HEK293T (cell line): ENCODE measurements around the gene DMD.

ENCODE experiments used
- ARNT ChIP-seq: fragments of 450-650 bp; IDR thresholded peaks from 2 replicates; pipeline ENCODE4 v1.6.1; 2017; ENCODE audit warnings: mild to moderate bottlenecking
- ELF4 ChIP-seq: fragments of 450-650 bp; IDR thresholded peaks from 2 replicates; pipeline ENCODE4 v1.6.1; 2017; ENCODE audit warnings: antibody characterized with exemption

DNA sequence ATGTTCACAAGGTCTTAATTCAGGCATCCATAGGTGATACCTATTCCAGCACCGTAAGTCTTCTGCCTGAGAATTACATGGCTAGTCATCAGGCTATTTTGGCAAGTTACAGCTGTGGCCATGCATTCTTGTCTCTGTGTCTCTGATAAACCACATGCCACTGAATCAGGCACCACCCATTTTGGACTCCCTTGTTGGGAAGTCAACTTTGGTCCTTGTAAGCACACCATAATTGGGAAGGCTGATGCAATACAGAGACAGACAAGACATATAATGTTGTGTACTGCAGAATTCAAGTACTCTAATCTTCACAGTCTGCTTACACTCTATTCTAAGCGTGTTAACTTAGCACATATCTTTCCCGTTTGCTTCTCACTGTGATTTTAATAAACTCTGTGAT, 1655.8 kb downstream of the DMD start:
- TF ChIP-seq ARNT (no peak), ELF4 (no peak)
